ENCODE data around the gene FCRLB. TPM values are rescaled to one million over a fixed set of nuclear protein-coding genes. Genes with fewer than 3 reads are reported as not detected.
A peak's percentile ranks its signal among the peaks of the same experiment; 100 is the strongest.

Gene FCRLB
- total and polyA plus RNA-seq, 9 of the 15 experiments (the other 6 are each of a cell fraction or from before 2014, with no cell fraction given): 0.20 to 4.6 (median 1.3) TPM

GRCh38 chr1:161726473-161727255 lies 5.3 kb downstream of the FCRLB start (continued):
- TF ChIP-seq PHF20 (IDR thresholded peaks at IDR 0.05; ENCODE audit: partially characterized antibody) (peak; percentile 43), STAG1 (CRISPR knock-in tag; IDR thresholded peaks at IDR 0.05; ENCODE audit: borderline replicate concordance) (peak; percentile 76), SRSF3 (IDR thresholded peaks at IDR 0.05; ENCODE audit: insufficient read depth, low read length) (no peak), TAF1 (IDR thresholded peaks at IDR 0.05; ENCODE audit: control insufficient read depth, extremely low read depth, insufficient read depth, low read length, severe bottlenecking) (peak; percentile 82), MYC (IDR thresholded peaks at IDR 0.05; ENCODE audit: low read depth, low read length) (peak; percentile 73), MYC (CRISPR knock-in tag; IDR thresholded peaks at IDR 0.05; ENCODE audit: borderline replicate concordance, low read depth) (0 out of 2 replicates have a peak, but pooled peaks have one; percentile 29), PHF21A (IDR thresholded peaks at IDR 0.05; ENCODE audit: borderline replicate concordance, low read depth) (no peak), E2F1 (CRISPR knock-in tag; IDR thresholded peaks at IDR 0.05) (no peak), ZBTB2 (IDR thresholded peaks at IDR 0.05) (no peak), CTBP1 (IDR thresholded peaks at IDR 0.05; ENCODE audit: borderline replicate concordance) (peak; percentile 56), CXXC5 (CRISPR knock-in tag; IDR thresholded peaks at IDR 0.05) (peak; percentile 78), ZNF217 (CRISPR knock-in tag; IDR thresholded peaks at IDR 0.05) (no peak), USF1 (CRISPR knock-in tag; IDR thresholded peaks at IDR 0.05) (peak; percentile 69), KDM4B (IDR thresholded peaks at IDR 0.05; ENCODE audit: borderline replicate concordance in 2 of 2, low read depth in 1 of 2) (no peak), GATAD2A (IDR thresholded peaks at IDR 0.05) (0 out of 2 replicates have a peak, but pooled peaks have one; percentile 23), NCOA2 (IDR thresholded peaks at IDR 0.05; ENCODE audit: partially characterized antibody in 2 of 2) (no peak), POLR2AphosphoS5 (IDR thresholded peaks at IDR 0.05; ENCODE audit: control insufficient read depth, insufficient read depth, low read depth, low read length) (peak; percentile 84), NR1H2 (CRISPR knock-in tag; IDR thresholded peaks at IDR 0.05) (no peak), ZNF175 (CRISPR knock-in tag; IDR thresholded peaks at IDR 0.05; ENCODE audit: low read depth) (no peak), ZNF140 (CRISPR knock-in tag; IDR thresholded peaks at IDR 0.05) (no peak)

Data from K562 (cell line).